Testis (tissue), 3 donors: Measurements from ENCODE around the gene SEMA5A. TPM values are rescaled to one million over a fixed set of nuclear protein-coding genes. Genes with fewer than 3 reads are reported as not detected.
"Not testable (repeated sequence)": the region's sequence is repeated elsewhere in the genome, so short reads cannot be mapped to it uniquely, and the experiment has no call there.

ENCODE experiments used
- DNase-seq: peaks from one replicate; pipeline ENCODE4 v3.0.0-alpha.2; 2019
- H3K27ac ChIP-seq, 2 donors: fragments of 200-600 bp; sonication (generic); one replicate each; pipeline ENCODE4 v1.5.1; 2019
- H3K27me3 ChIP-seq: fragments of 200-600 bp; sonication (generic); one replicate; pipeline ENCODE4 v1.5.1; 2019
- H3K36me3 ChIP-seq: fragments of 200-600 bp; sonication (generic); one replicate; pipeline ENCODE4 v1.5.1; 2017; ENCODE audit warnings: low read depth; ENCODE audit errors: missing control alignments
- H3K4me1 ChIP-seq: fragments of 200-600 bp; sonication (generic); one replicate; pipeline ENCODE4 v1.5.1; 2019
- H3K4me3 ChIP-seq, 2 donors: fragments of 200-600 bp; sonication (generic); one replicate each; pipeline ENCODE4 v1.5.1; 2017 to 2019
- H3K9me3 ChIP-seq: fragments of 200-600 bp; sonication (generic); one replicate; pipeline ENCODE4 v1.5.1; 2017
- CTCF ChIP-seq, 3 experiments: fragments of 450-650 bp in 2 of 3; fragments of 200-600 bp in 1 of 3; sonication (generic) in 1 of 3; IDR thresholded peaks; one replicate each; pipeline ENCODE4 v1.5.1; 2016 to 2019; ENCODE audit warnings: antibody characterized with exemption in 3 of 3, mild to moderate bottlenecking in 2 of 3, moderate library complexity in 1 of 3
- POLR2A ChIP-seq: fragments of 450-650 bp; IDR thresholded peaks from one replicate; pipeline ENCODE4 v1.6.1; 2017; ENCODE audit warnings: antibody characterized with exemption, mild to moderate bottlenecking, moderate library complexity
- WGBS, 2 donors: methylation state at CpG; one replicate each; pipeline ENCODE4 v1.1.5; 2018; 5-methylcytosine and 5-hydroxymethylcytosine counted together
- intact Hi-C: fragments of 100-400 bp; cut with DNase I; formaldehyde crosslinking; loops from one replicate; pipeline ENCODE4 v1.15.1; 2023; ENCODE audit warnings: low total_unique reads
- polyA plus RNA-seq: library from polyadenylated mRNA; stranded (reverse); fragments of 350-450 nt; fragmentation: Illumina TruSeq; extraction: RNeasy Lipid Tissue Mini Kit (QIAGEN cat#74804); gene quantifications from one replicate; pipeline ENCODE4 v1.2.3, GENCODE V29; 2014; ENCODE audit warnings: low read depth, low replicate concordance; ENCODE audit not compliant: insufficient read depth
- total RNA-seq, 2 donors: library from RNA; depleted of rRNA; stranded (reverse); fragments of >200 nt; gene quantifications; one replicate each; pipeline ENCODE4 v1.2.3, GENCODE V29; 2016

Gene SEMA5A
- total and polyA plus RNA-seq, 3 donors from 2014 or later, result 3.4 to 12.8 (median 5.4) TPM

- H3K4me3 ChIP-seq, result no peak overlapping the region
- peak; percentile 80 for DNase-seq
- H3K27ac ChIP-seq, result no peak overlapping the region
- no peak for TF ChIP-seq POLR2A
- peak in 2 of 3 experiments; percentile 43 to 71 for TF ChIP-seq CTCF (IDR thresholded peaks at IDR 0.05)
- H3K4me1 ChIP-seq, result no peaks in the 10 kb centered on the region
- intact Hi-C loops, result no loop called here
- H3K9me3 ChIP-seq, result no peaks in the 10 kb centered on the region
- H3K36me3 ChIP-seq, result no peaks in the 10 kb centered on the region
- 44 to 48% methylated on average over 8 of the region's 8 CpGs for WGBS, 2 donors
- H3K27me3 ChIP-seq, result no peaks in the 10 kb centered on the region
Observed at GRCh38 chr5:9361835-9362234, 184.0 kb downstream of the SEMA5A start.

GRCh38 chr5:9358961-9359685 is 186.8 kb downstream of the SEMA5A start:
- Histone ChIP-seq H3K27ac (no peak overlapping the region), H3K27me3 (no peaks in the 10 kb centered on the region), H3K4me3 (no peak overlapping the region), H3K36me3 (no peaks in the 10 kb centered on the region), H3K4me1 (no peaks in the 10 kb centered on the region), H3K9me3 (no peaks in the 10 kb centered on the region)
- TF ChIP-seq POLR2A (no peak), CTCF (IDR thresholded peaks at IDR 0.05) (no peak)
- intact Hi-C loops, result no loop called here
- DNase-seq, result no peak
- WGBS, 2 donors, result 75 to 90% methylated on average over 2 of the region's 2 CpGs

GRCh38 chr5:9356351-9356825 is 189.5 kb downstream of the SEMA5A start:
- no peaks in the 10 kb centered on the region for H3K27me3 ChIP-seq
- no peaks in the 10 kb centered on the region for H3K36me3 ChIP-seq
- no peak for DNase-seq
- no peaks in the 10 kb centered on the region for H3K9me3 ChIP-seq
- 51 to 52% methylated on average over 5 of the region's 5 CpGs for WGBS, 2 donors
- no peak overlapping the region for H3K27ac ChIP-seq
- TF ChIP-seq POLR2A (no peak), CTCF (IDR thresholded peaks at IDR 0.05) (no peak)
- intact Hi-C loops, result no loop called here
- H3K4me3 ChIP-seq, result no peak overlapping the region
- H3K4me1 ChIP-seq, result no peaks in the 10 kb centered on the region

GRCh38 chr5:9354336-9355081 is 191.4 kb downstream of the SEMA5A start:
- H3K27ac ChIP-seq, result no peak overlapping the region
- H3K27me3 ChIP-seq, result no peaks in the 10 kb centered on the region
- intact Hi-C loops, result no loop called here
- H3K4me3 ChIP-seq, result no peak overlapping the region
- WGBS, 2 donors, result 92 to 94% methylated on average over 7 of the region's 7 CpGs
- no peaks in the 10 kb centered on the region for H3K36me3 ChIP-seq
- TF ChIP-seq POLR2A (no peak), CTCF (IDR thresholded peaks at IDR 0.05) (no peak)
- no peaks in the 10 kb centered on the region for H3K9me3 ChIP-seq
- H3K4me1 ChIP-seq, result no peaks in the 10 kb centered on the region
- no peak for DNase-seq

- H3K27me3 ChIP-seq, H3K27ac ChIP-seq, H3K36me3 ChIP-seq, H3K4me3 ChIP-seq, H3K9me3 ChIP-seq, H3K4me1 ChIP-seq, DNase-seq, intact Hi-C loops: not testable (repeated sequence)
Observed at GRCh38 chr5:9353048-9353447, 192.8 kb downstream of the SEMA5A start.
